Measurements from ENCODE around the gene PRPF39.

Gene PRPF39

GRCh38 chr14:45112896-45113781, 29.2 kb downstream of the PRPF39 start:
- TF ChIP-seq CTCF (IDR thresholded peaks at IDR 0.05; ENCODE audit: extremely low read depth, insufficient read depth, missing control alignments), result no peak
- no peak for DNase-seq (ENCODE audit: low spot score)
- in situ Hi-C loops (cut with MboI; ENCODE audit: low pct_unique_long_range_greater_than_20kb, low sequenced_read_pairs, unreplicated experiment), result no loop called here

GRCh38 chr14:45114327-45114726, 30.4 kb downstream of the PRPF39 start:
- no peak for DNase-seq (ENCODE audit: low spot score)
- no peak for TF ChIP-seq CTCF (IDR thresholded peaks at IDR 0.05; ENCODE audit: extremely low read depth, insufficient read depth, missing control alignments)
- in situ Hi-C loops (cut with MboI; ENCODE audit: low pct_unique_long_range_greater_than_20kb, low sequenced_read_pairs, unreplicated experiment), result no loop called here

- DNase-seq (ENCODE audit: low spot score), result no peak
- in situ Hi-C loops (cut with MboI; ENCODE audit: low pct_unique_long_range_greater_than_20kb, low sequenced_read_pairs, unreplicated experiment), result no loop called here
- TF ChIP-seq CTCF (IDR thresholded peaks at IDR 0.05; ENCODE audit: extremely low read depth, insufficient read depth, missing control alignments), result no peak
Observed at GRCh38 chr14:45118594-45118993, 34.7 kb downstream of the PRPF39 start.

- no peak for DNase-seq (ENCODE audit: low spot score)
- no peak for TF ChIP-seq CTCF (IDR thresholded peaks at IDR 0.05; ENCODE audit: extremely low read depth, insufficient read depth, missing control alignments)
- in situ Hi-C loops (cut with MboI; ENCODE audit: low pct_unique_long_range_greater_than_20kb, low sequenced_read_pairs, unreplicated experiment), result no loop called here
Observed at GRCh38 chr14:45120096-45120495, 36.2 kb downstream of the PRPF39 start.

GRCh38 chr14:45123271-45123670, 39.4 kb downstream of the PRPF39 start:
- DNase-seq (ENCODE audit: low spot score), result no peak
- in situ Hi-C loops (cut with MboI; ENCODE audit: low pct_unique_long_range_greater_than_20kb, low sequenced_read_pairs, unreplicated experiment), result no loop called here
- no peak for TF ChIP-seq CTCF (IDR thresholded peaks at IDR 0.05; ENCODE audit: extremely low read depth, insufficient read depth, missing control alignments)

- in situ Hi-C loops (cut with MboI; ENCODE audit: low pct_unique_long_range_greater_than_20kb, low sequenced_read_pairs, unreplicated experiment), result no loop called here
- no peak for TF ChIP-seq CTCF (IDR thresholded peaks at IDR 0.05; ENCODE audit: extremely low read depth, insufficient read depth, missing control alignments)
- no peak for DNase-seq (ENCODE audit: low spot score)
Observed at GRCh38 chr14:45125754-45126153, 41.8 kb downstream of the PRPF39 start.

All from GM13977 (cell line).